Neuron (in vitro differentiated cells): Measurements from ENCODE around the gene GHITM.
"Not testable (repeated sequence)": the region's sequence is repeated elsewhere in the genome, so short reads cannot be mapped to it uniquely, and the experiment has no call there.

Experiments
- H2AFZ ChIP-seq: one replicate; pipeline ENCODE4 v1.6.1; 2013; ENCODE audit warnings: low read depth, mild to moderate bottlenecking, inconsistent platforms, low read length, moderate library complexity
- H3K27me3 ChIP-seq: one replicate; pipeline ENCODE4 v1.6.1; 2013; ENCODE audit warnings: low read length; ENCODE audit not compliant: insufficient read depth
- H3K36me3 ChIP-seq: one replicate; pipeline ENCODE4 v1.6.1; 2013; ENCODE audit warnings: low read length; ENCODE audit not compliant: insufficient read depth
- H3K4me1 ChIP-seq: one replicate; pipeline ENCODE4 v1.6.1; 2013; ENCODE audit warnings: low read length; ENCODE audit not compliant: insufficient read depth
- H3K4me3 ChIP-seq: 2 replicates; pipeline ENCODE4 v1.5.1; 2013; ENCODE audit warnings: mild to moderate bottlenecking, low read length, moderate library complexity
- H3K9me3 ChIP-seq: one replicate; pipeline ENCODE4 v1.6.1; 2013; ENCODE audit warnings: low read length

GHITM gene

DNA sequence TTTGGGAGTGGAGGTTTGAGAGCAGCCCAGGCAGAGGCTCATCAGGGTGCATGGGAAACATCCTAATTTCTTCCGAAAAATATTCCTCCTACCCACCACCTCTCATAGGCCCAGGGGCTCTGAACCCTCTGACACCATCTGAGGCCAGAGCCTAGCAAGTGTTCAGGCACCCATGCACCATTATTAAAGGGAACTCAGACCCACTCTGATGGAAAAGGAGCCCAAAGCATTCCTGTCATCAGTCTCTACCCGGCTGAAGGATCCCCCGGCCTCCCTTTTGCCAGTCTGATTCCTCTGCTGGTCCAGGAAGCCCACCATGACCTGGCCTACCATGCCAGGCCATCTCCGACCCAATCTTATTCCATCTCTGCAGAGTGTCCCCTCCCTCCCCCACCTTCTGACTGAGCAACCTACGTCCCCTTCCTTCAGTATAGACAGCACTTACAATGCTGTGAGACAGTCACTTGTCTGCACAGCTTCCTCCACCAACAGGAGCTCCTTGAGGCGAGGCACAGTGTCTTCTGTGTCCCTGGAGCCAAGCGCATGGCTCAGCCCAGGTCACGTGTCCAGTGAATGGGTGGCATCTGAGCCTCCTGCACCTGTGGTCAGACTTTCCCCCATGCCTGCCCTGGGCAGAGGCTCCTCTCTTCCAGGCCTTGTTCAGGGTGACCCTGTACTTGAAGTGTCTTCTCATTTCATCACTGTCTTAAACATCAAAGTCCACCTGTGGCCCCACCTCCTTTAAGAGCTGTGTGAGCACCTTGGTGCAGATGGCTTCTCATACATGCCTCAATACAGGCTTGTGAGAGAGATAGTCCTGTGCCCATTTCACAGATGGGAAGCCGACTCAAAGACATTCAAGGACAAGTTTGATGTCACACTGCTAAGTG is 33.4 kb downstream of the GHITM start:
- H3K9me3 ChIP-seq = no peaks in the 10 kb centered on the region
- peaks cover 5% of the 10 kb centered on the region for H3K4me1 ChIP-seq
- H3K36me3 ChIP-seq = no peaks in the 10 kb centered on the region
- no peak overlapping the region for H3K4me3 ChIP-seq
- peak overlapping the region; percentile 41 for H2AFZ ChIP-seq
- H3K27me3 ChIP-seq = no peaks in the 10 kb centered on the region

DNA sequence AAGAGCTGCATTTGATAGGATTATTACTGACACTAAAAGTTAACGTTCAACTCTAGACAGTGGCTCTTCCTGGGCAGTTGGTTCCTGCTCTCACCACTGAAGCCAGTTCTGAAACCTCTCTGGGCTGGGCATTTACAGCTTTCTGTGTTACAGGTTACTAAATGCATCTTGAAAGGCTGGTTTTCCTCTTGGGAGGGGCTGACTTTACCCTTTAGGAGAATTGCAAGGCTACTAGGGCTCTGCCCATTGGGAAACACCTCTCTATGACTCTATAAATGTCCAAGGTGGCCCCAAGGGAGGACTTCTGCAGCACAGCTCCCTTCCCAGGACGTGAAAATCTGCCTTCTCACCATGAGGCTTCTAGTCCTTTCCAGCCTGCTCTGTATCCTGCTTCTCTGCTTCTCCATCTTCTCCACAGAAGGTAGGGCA is 34.2 kb downstream of the GHITM start, which contains the start of gene GPR15LG:
GPR15LG (plus strand) TSS at position 301 of the 429 bp plus-strand sequence; CDS start at position 352, 51 bp downstream.
- Histone ChIP-seq H3K9me3 (no peaks in the 10 kb centered on the region), H2AFZ (no peak within 1 kb of the TSS), H3K4me3 (no peak within 1 kb of the TSS), H3K36me3 (no peaks in the 10 kb centered on the region), H3K27me3 (no peaks in the 10 kb centered on the region), H3K4me1 (peaks cover 5% of the 10 kb centered on the region)

DNA sequence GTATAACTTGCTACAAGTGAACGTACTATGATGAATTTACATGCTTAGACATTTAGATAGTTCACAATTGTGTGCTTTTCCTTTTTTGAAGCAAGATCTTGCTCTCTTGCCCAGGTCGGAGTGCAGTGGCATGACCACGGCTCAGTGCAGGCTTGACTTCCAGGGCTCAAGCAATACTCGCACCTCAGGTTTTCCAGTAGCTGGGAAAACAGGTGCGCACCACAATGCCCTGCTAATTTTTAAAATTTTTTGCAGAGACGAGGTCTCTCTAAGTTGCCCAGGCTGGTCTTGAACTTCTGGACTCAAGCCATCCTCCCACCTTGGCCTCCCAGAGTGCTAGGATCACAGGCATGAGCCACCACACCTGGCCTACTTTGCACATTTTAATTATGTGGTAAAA is 36.1 kb downstream of the GHITM start:
- Histone ChIP-seq H3K36me3 (no peaks in the 10 kb centered on the region), H3K4me3 (no peak overlapping the region), H3K4me1 (peaks cover 7% of the 10 kb centered on the region), H3K9me3 (no peaks in the 10 kb centered on the region), H3K27me3 (no peaks in the 10 kb centered on the region), H2AFZ (no peak overlapping the region)

DNA sequence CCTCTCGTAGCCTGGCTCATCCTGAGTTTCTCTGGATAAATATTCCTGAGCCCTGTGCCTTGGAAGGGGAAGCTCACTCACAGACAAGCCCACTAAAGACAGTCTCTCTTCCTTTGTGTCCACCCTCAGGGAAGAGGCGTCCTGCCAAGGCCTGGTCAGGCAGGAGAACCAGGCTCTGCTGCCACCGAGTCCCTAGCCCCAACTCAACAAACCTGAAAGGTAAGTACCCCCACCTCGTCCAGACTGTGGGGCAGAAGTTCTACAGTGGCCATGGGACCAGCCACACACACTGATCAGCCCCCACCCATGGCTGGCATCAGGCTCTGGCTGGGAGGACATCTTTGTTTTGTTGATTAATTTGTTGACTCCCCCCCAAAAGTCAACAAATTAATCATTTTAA is 37.0 kb downstream of the GHITM start:
- H3K4me3 ChIP-seq = no peak overlapping the region
- no peak overlapping the region for H2AFZ ChIP-seq
- peaks cover 7% of the 10 kb centered on the region for H3K4me1 ChIP-seq
- H3K9me3 ChIP-seq = peaks cover 3% of the 10 kb centered on the region
- no peaks in the 10 kb centered on the region for H3K27me3 ChIP-seq
- H3K36me3 ChIP-seq = no peaks in the 10 kb centered on the region

DNA sequence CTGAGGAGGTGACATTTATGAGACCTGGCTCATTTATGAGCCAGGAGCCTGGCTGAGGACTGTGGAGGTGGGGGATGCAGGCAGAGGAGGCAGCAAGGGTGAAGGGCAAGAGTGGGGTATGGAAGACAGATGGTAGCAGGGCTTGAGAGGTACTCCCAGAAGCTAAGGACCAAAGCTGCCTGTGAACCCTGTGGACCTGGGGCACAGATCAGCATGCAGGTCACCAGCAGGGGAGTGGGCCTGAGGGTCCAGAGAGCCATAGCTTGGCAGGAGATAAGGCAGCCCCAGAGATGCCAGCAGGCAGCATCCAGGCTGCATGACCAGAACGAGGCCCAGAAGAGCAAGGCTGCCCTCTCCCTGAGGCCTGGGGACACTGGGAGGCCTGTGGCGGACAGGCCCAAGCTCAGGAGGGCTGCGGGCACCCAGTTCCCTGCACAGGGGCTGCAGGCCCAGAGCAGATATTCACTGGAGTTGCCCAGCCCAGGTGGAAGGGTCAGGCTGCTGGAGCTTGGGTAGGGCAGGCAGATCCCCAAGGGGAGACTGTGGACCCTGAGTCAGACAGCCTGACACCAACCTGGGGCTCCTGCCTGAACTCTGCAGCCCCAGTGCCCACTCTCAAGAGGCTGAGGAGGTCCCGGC is 37.6 kb downstream of the GHITM start:
- no peaks in the 10 kb centered on the region for H3K27me3 ChIP-seq
- H3K36me3 ChIP-seq = no peaks in the 10 kb centered on the region
- peaks cover 3% of the 10 kb centered on the region for H3K4me1 ChIP-seq
- H3K9me3 ChIP-seq = peaks cover 3% of the 10 kb centered on the region
- H2AFZ ChIP-seq = no peak overlapping the region
- H3K4me3 ChIP-seq = no peak overlapping the region

DNA sequence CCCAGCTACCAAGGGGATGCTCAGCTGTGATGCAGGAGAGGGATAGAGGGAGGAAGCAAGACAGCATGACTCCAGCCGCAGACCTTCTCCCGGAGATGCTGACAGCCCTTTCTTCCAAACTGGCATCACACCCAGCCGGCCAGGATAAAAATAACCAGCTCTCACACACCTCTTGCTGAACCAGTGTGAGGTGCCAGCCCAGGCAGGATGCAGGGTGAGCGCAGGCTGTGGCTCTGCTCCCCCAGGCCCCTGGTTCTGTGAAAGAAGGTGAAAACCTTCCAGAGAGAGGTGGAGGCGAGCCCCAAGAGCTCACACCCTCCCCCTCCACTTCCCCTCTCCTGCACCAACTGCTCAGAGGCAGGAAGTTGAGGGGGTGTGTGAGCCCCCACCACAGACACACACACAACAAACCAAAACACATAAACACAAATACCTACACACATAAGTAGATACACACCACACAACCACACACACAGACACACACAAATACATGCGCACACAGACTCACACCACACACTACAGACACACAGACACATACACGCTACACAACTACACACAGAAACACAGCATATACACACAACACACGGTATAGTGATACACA is 38.3 kb downstream of the GHITM start:
- Histone ChIP-seq H3K4me3 (no peak overlapping the region), H3K4me1 (peaks cover 3% of the 10 kb centered on the region), H3K36me3 (no peaks in the 10 kb centered on the region), H3K27me3 (no peaks in the 10 kb centered on the region), H2AFZ (no peak overlapping the region), H3K9me3 (peaks cover 3% of the 10 kb centered on the region)

DNA sequence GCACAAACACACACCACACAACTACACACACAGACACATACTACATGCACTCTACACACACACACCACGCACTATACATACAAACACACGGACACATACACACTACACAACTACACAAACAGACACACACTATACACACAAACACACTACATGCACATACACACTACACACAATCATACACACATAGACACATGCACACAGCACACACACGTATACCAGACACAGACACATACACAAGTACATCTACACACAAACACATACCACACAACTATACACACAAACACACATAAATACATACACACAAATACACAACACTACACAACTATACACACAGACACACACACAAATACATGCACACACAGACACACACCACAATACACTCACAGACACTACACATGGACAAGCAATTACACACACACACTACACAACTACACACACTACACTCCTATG is 38.9 kb downstream of the GHITM start:
- Histone ChIP-seq H3K27me3 (no peaks in the 10 kb centered on the region), H3K9me3 (peaks cover 3% of the 10 kb centered on the region), H3K4me1 (peaks cover 3% of the 10 kb centered on the region), H2AFZ (no peak overlapping the region), H3K4me3 (no peak overlapping the region), H3K36me3 (no peaks in the 10 kb centered on the region)

DNA sequence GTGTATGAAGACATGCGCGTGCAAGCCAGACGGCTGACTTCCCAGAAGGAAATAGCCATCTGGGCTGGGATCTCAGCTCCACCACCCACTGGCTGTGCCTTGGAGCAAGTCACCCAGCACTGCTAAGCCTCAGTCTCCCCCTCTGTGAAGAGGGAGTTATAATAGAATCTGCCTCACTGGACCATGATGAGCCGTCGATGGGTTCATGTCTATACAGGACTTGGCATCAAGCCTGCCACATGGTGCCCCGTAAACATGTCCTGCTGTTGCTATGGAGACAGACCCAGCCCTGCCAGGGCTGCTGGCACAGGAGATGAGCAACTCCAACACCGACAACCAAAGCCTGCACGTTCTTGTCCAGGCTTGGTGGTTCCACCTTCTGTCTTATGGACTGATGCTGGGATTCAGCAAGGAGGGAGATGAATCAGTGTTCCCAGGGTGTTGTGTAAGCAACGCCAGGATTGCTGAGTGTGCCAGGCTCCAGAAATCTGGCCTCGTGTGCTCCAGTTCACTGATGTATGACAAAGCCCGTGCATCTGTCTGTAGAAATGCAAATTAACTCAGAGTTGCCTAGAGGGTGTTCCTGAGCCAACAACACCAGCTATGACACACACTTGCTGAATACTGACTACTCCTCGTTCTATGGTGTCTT is 39.9 kb downstream of the GHITM start:
- Histone ChIP-seq H3K36me3 (no peaks in the 10 kb centered on the region), H3K9me3 (peaks cover 3% of the 10 kb centered on the region), H3K4me1 (peaks cover 3% of the 10 kb centered on the region), H2AFZ (no peak overlapping the region), H3K4me3 (no peak overlapping the region), H3K27me3 (no peaks in the 10 kb centered on the region)

DNA sequence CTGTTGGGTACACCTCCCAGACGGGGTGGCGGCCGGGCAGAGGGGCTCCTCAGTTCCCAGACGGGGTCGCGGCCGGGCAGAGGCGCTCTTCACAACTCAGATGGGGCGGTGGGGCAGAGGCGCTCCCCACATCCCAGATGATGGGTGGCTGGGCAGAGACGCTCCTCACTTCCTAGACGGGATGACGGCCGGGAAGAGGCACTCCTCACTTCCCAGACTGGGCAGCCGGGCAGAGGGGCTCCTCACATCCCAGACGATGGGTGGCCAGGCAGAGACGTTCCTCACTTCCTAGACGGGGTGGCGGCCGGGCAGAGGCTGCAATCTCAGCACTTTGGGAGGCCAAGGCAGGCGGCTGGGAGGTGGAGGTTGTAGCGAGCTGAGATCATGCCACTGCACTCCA is 41.1 kb downstream of the GHITM start:
- H3K36me3 ChIP-seq, H3K9me3 ChIP-seq, H3K27me3 ChIP-seq: not testable (repeated sequence)

DNA sequence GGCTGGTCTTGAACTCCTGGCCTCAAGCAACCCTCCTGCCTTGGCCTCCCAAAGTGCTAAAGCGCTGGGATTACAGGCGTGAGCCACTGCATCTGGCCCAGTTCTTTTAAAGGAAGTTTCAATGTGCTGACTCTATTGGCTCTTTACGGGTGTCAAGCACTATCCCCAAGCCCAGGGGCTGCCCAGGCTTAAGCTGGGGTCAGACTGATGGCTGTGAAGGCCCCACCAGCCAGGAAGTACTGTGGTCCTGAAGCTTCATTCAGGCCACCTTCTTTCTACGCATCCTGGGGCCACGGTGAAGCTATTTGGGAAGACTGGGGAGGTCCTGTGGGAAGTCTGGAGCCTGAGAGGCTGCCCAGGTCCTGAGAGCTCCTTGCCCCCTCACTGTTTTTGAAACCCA is 42.3 kb downstream of the GHITM start:
- peaks cover 3% of the 10 kb centered on the region for H3K9me3 ChIP-seq
- peaks cover 3% of the 10 kb centered on the region for H3K4me1 ChIP-seq
- peaks cover 2% of the 10 kb centered on the region for H3K27me3 ChIP-seq
- no peaks in the 10 kb centered on the region for H3K36me3 ChIP-seq
- no peak overlapping the region for H2AFZ ChIP-seq
- no peak overlapping the region for H3K4me3 ChIP-seq

More for the DNA sequence above, 41.1 kb downstream of the GHITM start:
- H2AFZ ChIP-seq, H3K4me1 ChIP-seq, H3K4me3 ChIP-seq: not testable (repeated sequence)

DNA sequence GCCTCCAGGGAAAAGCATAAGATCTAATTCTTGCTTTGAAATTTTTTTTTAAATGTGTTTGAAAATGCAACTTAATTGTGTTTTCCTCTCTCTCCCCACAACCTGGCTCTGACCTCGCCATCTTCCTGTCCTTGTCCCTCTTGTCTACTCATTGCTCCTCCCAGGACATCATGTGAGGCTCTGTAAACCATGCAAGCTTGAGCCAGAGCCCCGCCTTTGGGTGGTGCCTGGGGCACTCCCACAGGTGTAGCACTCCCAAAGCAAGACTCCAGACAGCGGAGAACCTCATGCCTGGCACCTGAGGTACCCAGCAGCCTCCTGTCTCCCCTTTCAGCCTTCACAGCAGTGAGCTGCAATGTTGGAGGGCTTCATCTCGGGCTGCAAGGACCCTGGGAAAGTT is 45.2 kb downstream of the GHITM start:
- Histone ChIP-seq H3K4me3 (no peak overlapping the region), H3K27me3 (peaks cover 2% of the 10 kb centered on the region), H3K36me3 (no peaks in the 10 kb centered on the region), H3K4me1 (peaks cover 1% of the 10 kb centered on the region), H2AFZ (no peak overlapping the region), H3K9me3 (peaks cover 3% of the 10 kb centered on the region)

DNA sequence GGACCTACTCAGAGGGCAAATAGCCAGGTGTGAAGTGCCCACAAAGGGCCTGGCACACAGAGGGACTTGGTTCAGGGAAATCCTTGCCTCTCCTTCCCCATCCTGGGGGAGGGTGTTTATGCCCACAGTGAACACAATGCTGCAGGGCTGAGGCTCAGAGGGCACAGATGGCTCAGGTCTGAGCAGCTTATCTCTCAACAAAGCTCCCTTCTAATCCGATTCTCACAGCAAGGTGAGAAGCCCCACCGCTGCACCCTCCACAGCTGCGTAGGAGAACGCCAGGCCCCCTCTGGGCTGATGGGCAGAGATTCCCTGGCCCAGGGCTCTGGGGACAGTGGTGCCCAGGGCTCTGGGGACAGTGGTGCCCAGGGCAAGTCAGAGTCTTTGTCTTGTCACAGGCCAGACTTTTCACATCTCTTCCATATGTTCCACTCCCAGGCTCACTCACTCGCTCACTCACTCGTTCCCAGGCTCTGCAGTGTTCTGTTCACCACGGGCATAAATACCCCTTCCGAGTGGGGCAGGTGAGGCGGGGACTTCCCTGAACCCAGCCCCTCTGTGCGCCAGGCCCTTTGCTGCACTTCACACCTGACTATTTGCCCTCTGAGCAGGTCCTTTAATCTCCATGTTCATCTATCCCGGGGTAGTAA is 46.3 kb downstream of the GHITM start:
- H3K4me3 ChIP-seq = no peak overlapping the region
- H3K27me3 ChIP-seq = peaks cover 2% of the 10 kb centered on the region
- no peaks in the 10 kb centered on the region for H3K36me3 ChIP-seq

More for the DNA sequence above, 46.3 kb downstream of the GHITM start:
- no peaks in the 10 kb centered on the region for H3K4me1 ChIP-seq
- H3K9me3 ChIP-seq = peaks cover 3% of the 10 kb centered on the region
- H2AFZ ChIP-seq = no peak overlapping the region
